ENCODE results near the gene SLC38A9. TPM values are rescaled to one million over a fixed set of nuclear protein-coding genes. Genes with fewer than 3 reads are reported as not detected.
"Not testable (repeated sequence)": the region's sequence is repeated elsewhere in the genome, so short reads cannot be mapped to it uniquely, and the experiment has no call there.

Gene SLC38A9
- total RNA-seq, 1 donor from 2014 or later = 13.5 TPM

- no peak for DNase-seq (ENCODE audit: low spot score)
Measured at GRCh38 chr5:55708732-55709131, 3.4 kb downstream of the SLC38A9 start.

DNA sequence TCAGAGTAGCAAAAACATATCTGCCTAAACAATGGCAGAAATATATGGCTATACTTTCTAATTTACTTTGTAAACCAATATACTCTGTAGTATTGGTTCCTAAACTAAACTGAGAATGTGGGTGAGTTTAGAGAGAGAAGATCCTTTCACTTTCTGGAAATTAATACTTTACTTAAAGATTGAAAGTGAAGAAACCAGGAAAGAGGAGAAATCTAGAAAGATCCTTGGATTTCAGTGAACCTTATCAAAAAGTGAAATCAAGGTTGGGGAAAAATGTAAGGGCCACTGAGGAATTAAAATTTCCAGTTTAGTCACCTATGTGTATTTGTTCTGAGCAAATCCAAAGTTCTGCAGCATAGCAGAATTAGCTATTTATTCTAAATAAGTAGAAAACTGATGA lies 5.9 kb downstream of the SLC38A9 start:
- no peak for DNase-seq (ENCODE audit: low spot score)
- no peak for ATAC-seq

More at GRCh38 chr5:55708732-55709131, 3.4 kb downstream of the SLC38A9 start:
- ATAC-seq = no peak

- no peak for DNase-seq (ENCODE audit: low spot score)
- no peak for ATAC-seq
Measured at GRCh38 chr5:55702598-55703345, 9.4 kb downstream of the SLC38A9 start.

GRCh38 chr5:55701462-55702103 lies 10.5 kb downstream of the SLC38A9 start:
- DNase-seq (ENCODE audit: low spot score) = no peak
- ATAC-seq = no peak

DNA sequence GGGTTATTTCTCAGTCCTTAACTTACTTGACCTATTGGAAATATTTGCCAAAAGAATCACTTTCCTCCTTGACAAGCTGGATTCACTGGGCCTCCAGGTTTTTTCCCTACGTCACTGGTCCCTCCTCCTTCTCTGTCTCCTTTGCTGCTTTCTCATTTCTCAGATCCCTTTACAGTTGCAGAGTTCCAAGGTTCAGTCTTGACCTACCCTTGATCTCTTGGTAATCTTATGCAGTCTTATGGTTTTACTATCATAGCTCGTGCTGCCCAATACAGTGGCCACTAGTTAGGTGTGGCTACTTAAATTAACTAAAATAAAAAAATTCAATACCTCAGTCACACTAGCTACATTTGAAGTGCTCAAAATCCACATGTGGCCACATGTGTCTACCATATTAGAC lies 11.4 kb downstream of the SLC38A9 start:
- DNase-seq (ENCODE audit: low spot score) = no peak
- no peak for ATAC-seq

- ATAC-seq = no peak
Measured at GRCh38 chr5:55699041-55699688, 13.0 kb downstream of the SLC38A9 start.

GRCh38 chr5:55696704-55697103 lies 15.4 kb downstream of the SLC38A9 start:
- ATAC-seq; DNase-seq (ENCODE audit: low spot score): not testable (repeated sequence)

More at GRCh38 chr5:55699041-55699688, 13.0 kb downstream of the SLC38A9 start:
- DNase-seq (ENCODE audit: low spot score) = no peak

GRCh38 chr5:55694152-55694830 lies 17.8 kb downstream of the SLC38A9 start:
- peak; percentile 59 for ATAC-seq
- DNase-seq (ENCODE audit: low spot score) = no peak

DNA sequence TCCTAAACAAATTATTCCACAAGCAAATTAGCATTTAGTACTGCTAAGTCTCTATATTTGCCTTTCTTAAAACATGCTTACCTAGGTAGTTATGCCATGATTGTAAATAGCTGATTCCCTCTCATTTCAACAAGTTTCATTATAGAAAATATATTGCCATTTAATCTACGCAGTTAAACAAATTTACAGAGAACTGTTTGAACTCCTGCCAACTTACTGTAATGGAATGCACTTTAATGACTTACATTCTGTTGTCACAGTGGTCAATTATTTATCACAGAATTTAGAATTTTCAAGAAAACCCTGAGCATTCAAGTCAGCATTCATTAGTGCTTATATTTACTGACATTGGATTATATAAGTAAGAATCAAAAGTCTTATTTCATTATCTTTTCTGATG lies 19.6 kb downstream of the SLC38A9 start:
- peak; percentile 7 for ATAC-seq
- no peak for DNase-seq (ENCODE audit: low spot score)

DNA sequence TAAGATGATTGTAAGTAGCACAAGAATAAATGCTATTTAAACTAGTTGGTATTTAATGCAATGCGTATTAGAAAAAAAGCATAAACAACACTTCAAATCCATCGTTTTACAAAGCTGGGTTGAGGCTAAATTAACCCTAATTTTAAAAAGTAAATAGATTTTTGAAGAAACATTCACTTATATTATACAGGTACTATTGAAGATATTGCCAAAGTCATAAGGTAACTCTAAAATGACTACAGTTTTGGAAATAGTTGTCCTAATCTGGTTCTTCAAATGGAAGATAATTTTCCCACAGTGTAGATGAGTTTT lies 20.1 kb downstream of the SLC38A9 start:
- ATAC-seq (no peak), DNase-seq (ENCODE audit: low spot score) (no peak)

GRCh38 chr5:55691265-55692105 lies 20.6 kb downstream of the SLC38A9 start:
- ATAC-seq (peak; percentile 88), DNase-seq (ENCODE audit: low spot score) (no peak)

- DNase-seq (ENCODE audit: low spot score) (no peak), ATAC-seq (no peak)
Measured at GRCh38 chr5:55682071-55682470, 30.1 kb downstream of the SLC38A9 start.

- no peak for ATAC-seq
- no peak for DNase-seq (ENCODE audit: low spot score)
Measured at GRCh38 chr5:55681301-55681700, 30.8 kb downstream of the SLC38A9 start.

DNA sequence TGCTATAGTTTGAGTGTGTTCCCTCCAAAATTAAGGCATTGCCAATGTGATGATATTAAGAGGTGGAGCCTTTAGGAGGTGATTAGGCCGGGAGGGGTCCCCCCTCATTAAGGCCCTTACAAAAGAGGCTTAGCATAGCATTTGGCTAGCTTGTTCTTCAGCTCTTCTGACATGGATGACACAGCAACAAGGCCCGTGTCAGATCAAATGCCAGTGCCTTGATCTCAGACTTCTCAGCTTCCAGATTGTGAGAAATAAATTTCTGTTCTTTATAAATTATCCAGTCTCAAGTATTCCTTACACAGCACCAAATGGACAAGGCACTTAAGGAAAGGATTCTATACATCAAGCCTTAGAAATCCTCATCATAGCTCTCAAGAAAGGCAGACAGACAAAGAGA lies 31.8 kb downstream of the SLC38A9 start:
- DNase-seq (ENCODE audit: low spot score) (no peak), ATAC-seq (no peak)

DNA sequence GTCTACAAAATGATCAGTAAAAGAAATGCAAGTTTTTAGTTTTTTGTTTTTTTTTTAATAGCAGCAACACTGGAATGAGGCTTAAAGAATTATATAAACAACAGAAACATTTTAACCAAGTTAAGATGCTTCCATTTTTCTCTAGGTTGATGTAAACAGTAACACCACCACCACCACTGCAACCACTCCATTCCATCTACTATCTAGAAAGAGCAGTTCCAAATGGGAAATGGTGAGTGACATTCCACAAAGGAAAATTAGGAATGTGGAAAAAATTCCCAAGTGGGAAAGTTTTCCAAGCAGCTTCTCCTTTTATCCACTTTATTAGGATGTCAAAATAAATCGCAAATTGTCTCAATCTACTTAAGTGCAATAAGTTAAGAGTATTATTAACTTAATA lies 32.6 kb downstream of the SLC38A9 start:
- DNase-seq (ENCODE audit: low spot score) (no peak), ATAC-seq (no peak)

DNA sequence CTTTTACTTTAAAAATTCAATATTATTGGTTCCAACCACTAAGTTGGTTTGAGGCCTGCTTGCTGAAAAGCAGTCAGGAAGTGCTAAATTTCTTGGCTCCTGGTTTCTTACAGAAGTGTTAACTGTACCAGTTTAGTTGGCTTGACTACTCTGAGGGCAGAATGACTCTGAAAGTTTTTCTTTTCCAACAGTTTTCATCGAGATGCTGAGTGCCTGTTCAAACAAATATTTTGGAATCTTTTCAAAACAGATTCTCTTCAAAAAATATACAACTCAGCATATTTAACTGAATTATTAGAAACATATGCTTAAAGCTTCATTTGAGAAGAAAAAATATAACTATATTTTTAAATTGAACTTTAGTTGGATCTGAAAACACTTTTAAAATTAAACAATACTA lies 37.0 kb downstream of the SLC38A9 start:
- no peak for DNase-seq (ENCODE audit: low spot score)
- ATAC-seq = no peak

DNA sequence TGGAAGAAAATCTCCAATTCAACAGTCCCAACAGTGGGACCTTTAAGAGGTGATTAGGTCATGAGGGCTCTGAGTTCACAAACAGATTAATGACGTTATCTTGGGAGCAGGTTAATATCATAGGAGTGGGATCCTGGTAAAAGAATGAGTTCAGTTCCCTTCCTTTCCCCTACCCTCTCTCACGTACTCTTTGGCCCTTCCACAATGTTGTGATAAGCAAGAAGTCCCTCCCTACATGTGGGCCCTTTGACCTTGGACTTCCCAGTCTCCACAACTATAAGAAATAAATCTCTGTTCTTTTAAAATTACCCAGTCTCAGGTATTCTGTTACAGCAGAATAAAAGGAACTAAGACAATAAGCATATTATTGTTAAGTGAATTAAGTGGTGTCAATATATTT lies 37.8 kb downstream of the SLC38A9 start:
- no peak for DNase-seq (ENCODE audit: low spot score)
- ATAC-seq = no peak

DNA sequence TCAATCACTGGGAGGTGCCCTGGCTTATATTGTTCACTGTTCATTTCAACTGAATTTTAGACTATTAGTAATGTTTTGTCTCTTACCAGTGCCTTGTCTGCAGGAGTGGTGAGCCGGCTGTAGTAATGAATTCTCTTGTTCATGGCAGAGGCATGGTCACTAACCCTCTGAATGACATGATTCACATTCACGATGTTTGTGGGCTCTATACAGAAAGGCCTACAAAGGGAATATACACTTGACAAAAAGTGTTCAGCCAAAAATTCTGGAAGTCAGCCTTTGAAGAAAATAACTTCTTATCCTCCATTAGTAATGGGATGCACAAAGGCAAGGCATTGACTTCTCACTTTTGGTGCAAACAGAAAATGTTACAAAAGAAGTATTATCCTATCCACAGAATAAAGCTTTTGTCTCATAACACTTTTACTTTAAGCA lies 39.6 kb downstream of the SLC38A9 start:
- DNase-seq (ENCODE audit: low spot score) (no peak), ATAC-seq (no peak)

DNA sequence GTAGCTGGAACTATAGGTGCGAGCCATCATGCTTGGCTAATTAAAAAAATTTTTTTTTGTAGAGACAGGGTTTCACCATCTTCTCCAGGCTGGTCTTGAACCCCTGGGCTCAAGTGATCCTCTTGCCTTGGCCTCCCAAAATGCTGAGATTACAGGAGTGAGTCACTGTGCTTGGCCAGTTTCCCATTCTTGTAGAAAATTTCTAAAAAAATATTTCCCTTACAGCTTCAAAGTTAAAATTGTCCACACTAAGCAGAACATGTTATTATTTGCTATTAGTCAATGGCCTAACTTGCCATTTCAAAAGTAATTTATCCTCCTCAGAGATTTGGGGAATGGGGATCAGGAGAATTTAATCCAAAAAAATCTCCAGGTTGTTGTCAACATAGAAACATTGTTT lies 40.1 kb downstream of the SLC38A9 start:
- DNase-seq (ENCODE audit: low spot score) (no peak), ATAC-seq (no peak)

GRCh38 chr5:55668356-55668755 lies 43.8 kb downstream of the SLC38A9 start:
- ATAC-seq (no peak), DNase-seq (ENCODE audit: low spot score) (no peak)

DNA sequence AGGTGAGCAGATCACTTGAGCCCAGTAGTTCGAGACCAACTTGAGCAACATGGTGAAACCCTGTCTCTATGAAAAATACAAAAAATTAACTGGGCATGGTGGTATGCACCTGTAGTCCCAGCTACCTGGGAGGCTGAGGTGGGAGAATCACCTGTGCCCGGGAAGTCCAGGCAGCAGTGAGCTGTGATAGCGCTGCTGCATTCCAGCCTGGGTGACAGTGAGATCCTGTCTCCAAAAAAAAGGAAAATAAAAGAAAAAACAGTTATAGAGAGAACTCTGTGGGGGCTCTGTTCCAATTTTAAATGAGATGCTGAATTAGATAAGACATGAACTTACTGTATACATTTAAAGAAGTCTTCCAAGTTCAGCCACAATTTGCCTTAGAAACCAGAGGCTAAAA lies 44.2 kb downstream of the SLC38A9 start:
- ATAC-seq (no peak), DNase-seq (ENCODE audit: low spot score) (no peak)

Measured in left lobe of liver (tissue), 2 donors.